ENCODE measurements around the gene OR51L1. TPM values are rescaled to one million over a fixed set of nuclear protein-coding genes. Genes with fewer than 3 reads are reported as not detected.

OR51L1 gene
- total RNA-seq, 4 donors from 2014 or later, result not detected

DNA sequence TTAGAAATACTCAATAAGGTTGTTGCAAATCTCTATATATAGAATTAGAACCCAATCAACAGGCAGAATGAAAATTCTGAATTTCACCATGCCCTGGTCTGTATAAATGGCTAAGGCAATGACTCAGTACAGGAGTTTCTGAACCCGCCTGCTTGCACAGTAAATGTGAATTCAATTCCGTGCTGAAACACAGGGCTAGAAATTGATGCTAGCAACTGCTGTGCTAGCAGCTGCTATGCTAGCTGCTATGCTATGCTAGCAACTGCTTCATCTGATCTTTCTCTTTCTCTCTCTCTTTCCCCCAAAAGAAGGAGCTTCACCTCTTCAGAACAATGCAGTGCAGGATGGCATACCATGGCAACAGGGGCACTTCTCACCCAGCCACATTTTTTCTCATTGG lies 42.0 kb downstream of the OR51L1 start:
- DNase-seq, result no peak
- H3K36me3 ChIP-seq, result no peaks in the 10 kb centered on the region
- TF ChIP-seq POLR2A (IDR thresholded peaks at IDR 0.05), result no peak
- TF ChIP-seq, protein P1, sequence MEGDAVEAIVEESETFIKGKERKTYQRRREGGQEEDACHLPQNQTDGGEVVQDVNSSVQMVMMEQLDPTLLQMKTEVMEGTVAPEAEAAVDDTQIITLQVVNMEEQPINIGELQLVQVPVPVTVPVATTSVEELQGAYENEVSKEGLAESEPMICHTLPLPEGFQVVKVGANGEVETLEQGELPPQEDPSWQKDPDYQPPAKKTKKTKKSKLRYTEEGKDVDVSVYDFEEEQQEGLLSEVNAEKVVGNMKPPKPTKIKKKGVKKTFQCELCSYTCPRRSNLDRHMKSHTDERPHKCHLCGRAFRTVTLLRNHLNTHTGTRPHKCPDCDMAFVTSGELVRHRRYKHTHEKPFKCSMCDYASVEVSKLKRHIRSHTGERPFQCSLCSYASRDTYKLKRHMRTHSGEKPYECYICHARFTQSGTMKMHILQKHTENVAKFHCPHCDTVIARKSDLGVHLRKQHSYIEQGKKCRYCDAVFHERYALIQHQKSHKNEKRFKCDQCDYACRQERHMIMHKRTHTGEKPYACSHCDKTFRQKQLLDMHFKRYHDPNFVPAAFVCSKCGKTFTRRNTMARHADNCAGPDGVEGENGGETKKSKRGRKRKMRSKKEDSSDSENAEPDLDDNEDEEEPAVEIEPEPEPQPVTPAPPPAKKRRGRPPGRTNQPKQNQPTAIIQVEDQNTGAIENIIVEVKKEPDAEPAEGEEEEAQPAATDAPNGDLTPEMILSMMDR (IDR thresholded peaks at IDR 0.05), result no peak
- no peak overlapping the region for H3K27ac ChIP-seq
- H3K27me3 ChIP-seq, result no peaks in the 10 kb centered on the region
- H3K9me3 ChIP-seq, result no peaks in the 10 kb centered on the region
- H3K4me3 ChIP-seq, result no peak overlapping the region
- no peaks in the 10 kb centered on the region for H3K4me1 ChIP-seq

DNA sequence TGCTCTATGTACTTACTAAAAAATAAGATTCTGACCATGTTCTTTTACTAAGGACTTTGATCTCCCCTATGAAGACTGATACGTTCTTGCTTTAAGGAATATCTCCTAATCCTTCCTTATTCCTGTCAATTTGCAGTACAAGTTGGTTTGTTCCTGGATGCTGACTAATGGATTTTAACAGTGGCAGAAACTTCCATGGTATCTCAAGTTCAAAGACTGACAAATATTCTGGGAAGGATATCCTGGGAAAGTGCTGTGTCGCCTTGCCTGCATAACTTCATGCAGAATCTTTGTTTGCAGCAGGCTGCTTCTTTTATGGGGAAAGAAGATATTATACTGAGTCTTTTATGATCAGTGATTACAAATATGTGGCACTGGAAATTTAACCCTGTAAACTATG lies 43.3 kb downstream of the OR51L1 start:
- no peak for DNase-seq
- H3K27me3 ChIP-seq, result no peaks in the 10 kb centered on the region
- TF ChIP-seq POLR2A (IDR thresholded peaks at IDR 0.05), result no peak
- TF ChIP-seq, protein P1 (IDR thresholded peaks at IDR 0.05), result no peak
- H3K27ac ChIP-seq, result no peak overlapping the region
- H3K4me1 ChIP-seq, result no peaks in the 10 kb centered on the region
- H3K9me3 ChIP-seq, result no peaks in the 10 kb centered on the region
- H3K36me3 ChIP-seq, result no peaks in the 10 kb centered on the region
- H3K4me3 ChIP-seq, result no peak overlapping the region

DNA sequence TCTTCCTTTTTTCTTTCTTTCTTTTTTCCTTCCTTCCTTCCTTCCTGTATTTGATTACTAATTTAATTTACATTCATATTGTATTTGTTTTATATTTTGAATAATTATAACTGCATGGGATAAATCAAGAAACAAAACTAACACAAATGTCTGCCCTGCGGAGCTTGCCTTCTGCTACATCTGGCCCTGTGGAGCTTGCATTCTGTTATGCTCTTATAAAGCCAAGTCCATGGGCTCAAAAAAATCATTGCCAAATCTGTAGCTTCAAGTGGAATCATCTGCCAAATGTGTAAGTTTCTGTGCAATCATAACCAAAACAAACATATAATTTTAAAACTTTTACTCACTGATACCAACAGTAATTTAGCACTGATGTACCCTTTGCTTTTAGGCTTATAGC lies 43.7 kb downstream of the OR51L1 start:
- Histone ChIP-seq H3K36me3 (no peaks in the 10 kb centered on the region), H3K9me3 (no peaks in the 10 kb centered on the region), H3K27ac (no peak overlapping the region), H3K4me1 (no peaks in the 10 kb centered on the region), H3K4me3 (no peak overlapping the region), H3K27me3 (no peaks in the 10 kb centered on the region)
- DNase-seq, result no peak
- TF ChIP-seq POLR2A (IDR thresholded peaks at IDR 0.05), result no peak
- TF ChIP-seq, protein P1 (IDR thresholded peaks at IDR 0.05), result no peak

DNA sequence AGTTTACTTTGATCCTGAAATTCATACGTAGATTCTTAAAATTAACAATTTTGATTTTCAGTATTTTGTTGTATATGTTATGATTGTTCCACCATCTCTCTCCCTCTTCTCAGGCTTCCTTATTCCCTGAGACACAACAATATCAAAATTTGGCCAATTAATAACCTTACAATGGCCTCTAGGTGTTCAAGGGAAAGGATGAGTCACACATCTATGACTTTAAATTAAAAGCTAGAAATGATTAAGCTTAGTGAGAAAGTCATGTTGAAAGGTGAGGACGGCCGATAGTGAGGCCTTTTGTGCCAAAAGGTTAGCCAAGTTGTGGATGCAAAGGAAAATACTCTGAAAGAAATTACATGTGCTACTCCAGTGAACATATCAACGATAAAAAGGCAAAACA lies 46.2 kb downstream of the OR51L1 start:
- no peak for DNase-seq
- H3K27me3 ChIP-seq, result no peaks in the 10 kb centered on the region
- no peak for TF ChIP-seq POLR2A (IDR thresholded peaks at IDR 0.05)
- no peaks in the 10 kb centered on the region for H3K36me3 ChIP-seq
- H3K4me3 ChIP-seq, result no peak overlapping the region
- no peaks in the 10 kb centered on the region for H3K9me3 ChIP-seq
- H3K27ac ChIP-seq, result no peak overlapping the region
- no peaks in the 10 kb centered on the region for H3K4me1 ChIP-seq

DNA sequence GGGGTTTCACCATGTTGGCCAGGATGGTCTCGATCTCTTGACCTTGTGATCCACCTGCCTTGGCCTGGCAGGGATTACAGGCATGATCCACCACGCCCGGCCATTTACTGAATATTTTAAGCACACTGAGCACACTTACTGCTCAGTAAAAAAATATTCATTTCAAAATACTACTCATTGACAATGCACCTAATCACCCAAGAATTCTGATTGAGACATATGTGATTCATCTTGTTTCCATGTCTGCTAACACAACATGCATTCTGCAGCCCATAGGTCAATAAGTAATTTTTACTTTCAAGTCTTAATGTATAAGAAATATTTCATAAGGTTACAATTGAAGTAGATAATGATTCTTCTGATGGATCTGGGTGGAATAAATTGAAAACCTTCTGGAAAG lies 47.4 kb downstream of the OR51L1 start:
- H3K36me3 ChIP-seq, result no peaks in the 10 kb centered on the region
- H3K27ac ChIP-seq, result no peak overlapping the region
- H3K27me3 ChIP-seq, result no peaks in the 10 kb centered on the region
- H3K9me3 ChIP-seq, result no peaks in the 10 kb centered on the region
- TF ChIP-seq, protein P1 (IDR thresholded peaks at IDR 0.05), result no peak
- TF ChIP-seq POLR2A (IDR thresholded peaks at IDR 0.05), result no peak
- H3K4me1 ChIP-seq, result no peaks in the 10 kb centered on the region
- DNase-seq, result no peak
- no peak overlapping the region for H3K4me3 ChIP-seq

DNA sequence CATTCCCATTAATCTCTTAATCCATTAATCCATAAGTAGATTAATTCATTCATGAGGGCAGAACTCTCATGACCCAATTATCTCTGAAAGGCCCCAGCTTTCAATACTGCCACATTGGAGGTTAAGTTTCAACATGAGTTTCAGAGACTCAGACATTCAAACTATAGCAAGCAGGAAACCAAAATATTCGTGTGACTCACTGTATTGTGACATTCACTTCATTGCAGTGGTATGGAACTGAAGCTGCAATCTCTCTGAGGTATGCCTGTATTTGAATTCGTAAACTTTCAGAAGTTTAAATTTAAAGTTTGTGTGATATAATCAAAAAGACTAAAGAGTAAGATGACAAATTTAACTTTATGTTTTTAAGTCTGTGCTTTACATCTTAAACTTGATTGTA lies 48.7 kb downstream of the OR51L1 start:
- no peaks in the 10 kb centered on the region for H3K27me3 ChIP-seq
- no peak overlapping the region for H3K27ac ChIP-seq
- H3K36me3 ChIP-seq, result no peaks in the 10 kb centered on the region
- H3K4me3 ChIP-seq, result no peak overlapping the region
- H3K9me3 ChIP-seq, result no peaks in the 10 kb centered on the region
- TF ChIP-seq, protein P1 (IDR thresholded peaks at IDR 0.05), result no peak
- no peak for TF ChIP-seq POLR2A (IDR thresholded peaks at IDR 0.05)
- H3K4me1 ChIP-seq, result no peaks in the 10 kb centered on the region
- no peak for DNase-seq
